ENCODE results near the gene NRBF2. TPM values are rescaled to one million over a fixed set of nuclear protein-coding genes. Genes with fewer than 3 reads are reported as not detected.

NRBF2 gene
- total RNA-seq, 2 experiments from 2014 or later = 25.1 to 26.8 TPM

DNA sequence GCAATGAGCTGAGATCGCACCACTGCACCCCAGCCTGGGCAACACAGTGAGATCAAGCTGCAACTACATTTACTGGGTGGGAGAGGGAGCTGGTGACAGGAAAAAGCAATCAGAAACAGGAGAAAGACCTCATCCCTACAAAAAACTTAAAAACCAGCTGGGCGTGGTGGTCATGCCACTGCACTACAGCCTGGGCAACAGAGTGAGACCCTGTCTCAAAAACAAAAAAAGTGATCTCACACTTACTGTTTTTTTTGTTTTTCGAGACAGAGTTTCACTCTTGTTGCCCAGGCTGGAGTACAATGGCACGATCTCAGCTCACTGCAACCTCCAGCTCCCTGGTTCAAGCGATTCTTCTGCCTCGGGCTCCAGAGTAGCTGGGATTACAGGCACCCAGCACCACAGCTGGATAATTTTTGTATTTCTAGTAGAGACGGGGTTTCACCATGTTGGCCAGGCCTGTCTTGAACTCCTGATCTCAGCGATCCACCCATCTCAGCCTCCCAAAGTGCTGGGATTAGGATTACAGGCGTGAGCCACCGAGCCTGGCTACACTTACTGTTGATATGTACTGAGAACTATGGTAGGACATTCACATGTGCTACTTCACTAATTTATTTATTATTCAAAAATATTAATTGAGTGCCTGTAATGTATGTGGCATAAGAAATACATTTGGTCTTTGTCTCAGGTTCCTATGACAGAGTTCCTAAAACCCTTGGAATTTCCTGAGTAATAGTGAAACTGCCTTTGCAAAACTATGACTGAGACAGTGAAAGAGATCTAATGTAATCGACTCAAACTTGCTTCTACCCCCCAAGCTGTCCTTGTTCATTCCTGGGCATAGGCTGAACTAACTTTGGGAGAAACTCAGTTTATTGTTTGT lies 27.7 kb upstream of the NRBF2 start:
- H3K27ac Mint-ChIP-seq = no peak overlapping the region
- DNase-seq = no peak
- H3K4me3 Mint-ChIP-seq = no peak overlapping the region
- H3K4me1 Mint-ChIP-seq = peaks cover 24% of the 10 kb centered on the region
- peaks cover 2% of the 10 kb centered on the region for H3K9me3 Mint-ChIP-seq
- H3K27me3 Mint-ChIP-seq = peaks cover 5% of the 10 kb centered on the region
- POLR2A ChIA-PET = interaction anchor here (0.7 to 1.8 kb wide), 2 partner anchors 27 to 415 kb away, joined by 4 to 9 read pairs; partner anchors contain the start of gene NRBF2
- H3K36me3 Mint-ChIP-seq (ENCODE audit: low read depth) = no peaks in the 10 kb centered on the region
- CTCF ChIA-PET = interaction anchor here (1.6 kb wide), 1 partner anchor 10 kb away, joined by 4 read pairs; no protein-coding TSS in a partner anchor

DNA sequence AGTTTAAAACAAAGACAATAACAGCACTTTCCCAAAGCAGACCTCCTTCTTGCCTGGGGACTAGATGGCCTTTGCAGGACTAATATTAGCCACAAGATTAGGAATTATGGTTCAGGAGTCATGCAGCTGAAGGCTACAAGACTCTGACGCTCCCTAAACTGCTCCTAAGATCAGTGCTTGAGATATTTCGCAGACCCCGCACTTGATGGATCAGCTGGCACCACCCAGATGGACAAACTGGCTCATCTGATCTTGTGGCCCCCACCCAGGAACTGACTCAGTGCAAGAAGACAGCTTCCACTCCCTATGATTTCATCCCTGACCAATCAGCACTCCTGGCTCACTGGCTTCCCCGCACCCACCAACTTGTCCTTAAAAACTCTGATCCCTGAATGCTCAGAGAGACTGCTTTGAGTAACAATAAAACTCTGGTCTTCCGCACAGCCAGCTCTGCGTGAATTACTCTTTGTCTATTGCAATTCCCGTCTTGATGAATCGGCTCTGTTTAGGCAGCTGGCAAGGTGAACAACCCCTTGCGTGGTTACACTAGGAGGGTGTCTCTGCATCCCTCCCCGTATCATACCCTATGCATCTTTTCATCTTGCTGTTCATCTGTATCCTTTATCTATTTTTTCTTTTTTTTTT lies 26.9 kb upstream of the NRBF2 start:
- Mint-ChIP-seq H3K27ac (no peak overlapping the region), H3K9me3 (no peaks in the 10 kb centered on the region), H3K27me3 (peaks cover 4% of the 10 kb centered on the region), H3K4me1 (peaks cover 22% of the 10 kb centered on the region), H3K36me3 (ENCODE audit: low read depth) (no peaks in the 10 kb centered on the region), H3K4me3 (no peak overlapping the region)
- ChIA-PET CTCF (no interaction called here), POLR2A (no interaction called here)
- DNase-seq = no peak

DNA sequence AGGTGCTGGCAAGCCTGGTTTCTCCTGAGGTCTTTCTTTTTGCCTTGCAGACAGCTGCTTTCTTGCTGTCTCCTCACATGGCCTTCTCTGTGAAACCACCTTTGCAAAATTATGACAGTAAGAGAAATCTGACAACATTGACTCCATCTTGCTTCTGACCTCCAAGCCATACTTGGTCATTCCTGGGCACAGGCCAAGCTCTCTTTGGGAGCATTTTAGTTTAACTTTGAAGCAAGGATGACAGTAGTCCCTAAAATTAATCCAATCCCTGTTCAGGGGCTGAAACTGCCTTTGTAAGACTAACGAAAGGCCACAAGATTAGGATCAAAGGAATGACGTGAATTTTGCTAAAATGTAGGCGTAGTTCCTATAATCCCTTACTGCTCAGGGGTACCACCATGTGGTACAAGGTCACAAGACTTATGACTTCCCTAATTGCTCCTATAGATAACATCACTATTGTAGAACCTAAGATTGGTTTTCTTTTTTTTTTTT lies 25.1 kb upstream of the NRBF2 start:
- DNase-seq = no peak
- Mint-ChIP-seq H3K27me3 (peaks cover 7% of the 10 kb centered on the region), H3K4me1 (peaks cover 17% of the 10 kb centered on the region), H3K4me3 (no peak overlapping the region), H3K9me3 (no peaks in the 10 kb centered on the region), H3K27ac (no peak overlapping the region), H3K36me3 (ENCODE audit: low read depth) (no peaks in the 10 kb centered on the region)
- ChIA-PET CTCF (no interaction called here), POLR2A (no interaction called here)

DNA sequence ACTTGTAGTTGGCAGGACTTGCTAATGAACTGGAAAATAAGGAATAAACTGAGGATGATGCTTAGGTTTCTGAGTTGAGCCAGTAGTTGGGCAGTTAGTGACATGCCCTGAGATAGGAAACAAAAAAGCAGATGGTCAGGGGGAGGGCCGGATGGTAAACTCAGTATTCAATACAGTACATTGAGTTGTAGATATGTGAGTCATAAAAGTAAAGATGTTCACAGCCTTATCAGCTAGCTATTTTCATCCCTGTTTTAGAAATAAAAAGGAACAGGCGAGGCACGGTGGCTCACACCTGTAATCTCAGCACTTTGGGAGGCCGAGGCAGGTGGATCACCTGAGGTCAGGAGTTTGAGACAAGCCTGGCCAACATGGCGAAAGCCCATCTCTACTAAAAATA lies 22.2 kb upstream of the NRBF2 start:
- no peaks in the 10 kb centered on the region for H3K9me3 Mint-ChIP-seq
- CTCF ChIA-PET = no interaction called here
- peaks cover 14% of the 10 kb centered on the region for H3K27me3 Mint-ChIP-seq
- H3K4me1 Mint-ChIP-seq = peaks cover 4% of the 10 kb centered on the region
- H3K4me3 Mint-ChIP-seq = no peak overlapping the region
- no peaks in the 10 kb centered on the region for H3K36me3 Mint-ChIP-seq (ENCODE audit: low read depth)
- no peak for DNase-seq
- no peak overlapping the region for H3K27ac Mint-ChIP-seq
- POLR2A ChIA-PET = no interaction called here

DNA sequence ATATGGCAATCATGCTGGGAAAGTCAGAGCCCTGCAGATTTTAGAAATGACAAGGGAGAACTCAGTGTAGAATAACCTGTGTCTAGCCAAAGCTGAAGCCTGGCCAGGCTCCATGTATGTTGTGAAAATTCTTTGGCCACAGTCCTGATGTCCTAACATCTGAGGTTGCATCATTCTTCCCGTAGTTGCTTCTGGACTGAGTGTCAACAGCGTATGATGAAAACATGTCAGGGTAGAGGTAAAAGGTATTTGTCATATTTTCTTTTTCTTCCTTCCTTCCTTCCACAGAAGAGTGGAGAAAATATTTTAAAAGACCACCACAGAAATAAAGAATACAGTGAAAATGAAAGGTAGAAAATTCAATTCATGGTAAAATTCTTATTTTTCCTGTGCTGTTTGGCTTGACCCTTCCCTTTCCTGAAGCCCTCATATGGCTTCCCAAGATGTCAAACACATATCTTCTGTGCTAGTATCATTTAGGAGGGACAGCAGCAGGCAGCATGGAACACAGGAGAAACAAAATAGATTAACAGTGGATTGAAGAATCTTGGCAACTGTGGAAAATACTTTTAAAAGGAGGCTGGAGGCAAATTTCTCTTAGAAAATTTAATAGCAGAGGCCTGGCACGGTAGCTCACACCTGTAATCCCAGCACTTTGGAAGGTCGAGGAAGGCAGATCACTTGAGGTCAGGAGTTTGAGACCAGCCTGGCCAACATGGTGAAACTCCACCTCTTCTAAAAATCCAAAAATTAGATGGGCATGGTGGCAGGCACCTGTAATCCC lies 18.9 kb upstream of the NRBF2 start:
- Mint-ChIP-seq H3K27me3 (peaks cover 13% of the 10 kb centered on the region), H3K4me1 (no peaks in the 10 kb centered on the region), H3K9me3 (no peaks in the 10 kb centered on the region), H3K27ac (no peak overlapping the region), H3K4me3 (no peak overlapping the region), H3K36me3 (ENCODE audit: low read depth) (no peaks in the 10 kb centered on the region)
- POLR2A ChIA-PET = no interaction called here
- CTCF ChIA-PET = no interaction called here
- no peak for DNase-seq

DNA sequence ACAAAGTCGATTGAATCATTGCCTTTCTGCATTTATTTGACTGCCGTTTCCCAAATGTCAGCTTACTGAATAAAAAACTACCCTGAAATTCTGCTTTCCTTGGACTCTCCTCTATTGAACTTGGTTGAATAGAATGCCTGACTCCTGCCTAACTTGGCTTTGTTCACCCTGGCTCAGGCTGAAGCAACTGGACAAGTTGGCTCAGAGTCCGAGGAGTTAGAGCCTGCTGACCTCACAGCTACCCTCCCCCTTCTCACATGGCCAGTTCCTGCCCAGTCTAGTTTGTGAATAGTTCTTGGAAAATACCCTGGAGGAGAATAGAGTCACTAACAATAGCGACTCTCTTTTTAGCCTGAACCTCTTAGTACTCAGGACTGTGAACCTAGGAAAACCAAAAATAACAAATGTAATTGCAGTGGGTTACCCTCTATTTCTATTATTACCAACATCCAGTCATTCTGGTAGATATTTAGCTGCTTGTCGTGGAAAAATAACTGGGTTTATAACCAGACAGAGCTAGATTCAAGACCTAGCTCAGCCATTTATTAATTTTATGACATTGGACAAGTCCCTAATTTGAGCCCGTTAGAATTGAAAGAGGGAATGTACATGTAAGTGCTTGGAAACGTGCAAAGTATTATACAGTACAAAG lies 17.3 kb upstream of the NRBF2 start:
- POLR2A ChIA-PET = no interaction called here
- CTCF ChIA-PET = interaction anchor here (1.4 kb wide), 1 partner anchor 11 kb away, joined by 4 read pairs; no protein-coding TSS in a partner anchor
- Mint-ChIP-seq H3K4me3 (no peak overlapping the region), H3K36me3 (ENCODE audit: low read depth) (no peaks in the 10 kb centered on the region), H3K9me3 (no peaks in the 10 kb centered on the region), H3K4me1 (no peaks in the 10 kb centered on the region), H3K27me3 (peaks cover 15% of the 10 kb centered on the region), H3K27ac (no peak overlapping the region)
- DNase-seq = no peak

DNA sequence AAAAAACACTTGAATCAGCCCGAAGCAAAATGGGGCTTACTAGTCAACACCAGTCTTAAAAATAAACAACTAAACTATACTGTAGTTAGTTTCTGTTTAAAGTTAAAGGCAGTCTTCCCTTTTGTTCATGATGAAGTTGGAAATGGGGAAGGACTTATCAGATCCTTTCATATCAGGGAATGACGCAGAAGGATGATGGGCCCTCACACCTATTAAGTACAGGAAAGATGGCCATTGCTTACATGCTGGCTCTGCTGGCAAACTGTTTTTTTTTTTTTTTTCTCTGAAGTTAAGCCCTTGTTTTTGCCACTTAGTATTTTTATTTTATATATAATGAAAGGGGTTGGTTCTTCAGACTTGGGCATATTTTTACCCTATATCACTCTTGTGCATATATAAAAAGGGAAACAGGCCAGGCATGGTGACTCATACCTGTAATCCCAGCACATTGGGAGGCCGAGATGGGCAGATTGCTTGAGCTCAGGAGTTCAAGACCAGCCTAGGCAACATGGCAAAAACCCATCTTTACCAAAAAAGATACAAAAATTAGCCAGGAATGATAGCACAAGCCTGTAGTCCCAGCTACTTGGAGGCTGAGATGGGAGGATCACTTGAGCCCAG lies 16.6 kb upstream of the NRBF2 start:
- ChIA-PET CTCF (interaction anchor here (1.4 kb wide), 1 partner anchor 12 kb away, joined by 4 read pairs; no protein-coding TSS in a partner anchor), POLR2A (no interaction called here)
- peaks cover 14% of the 10 kb centered on the region for H3K27me3 Mint-ChIP-seq

DNA sequence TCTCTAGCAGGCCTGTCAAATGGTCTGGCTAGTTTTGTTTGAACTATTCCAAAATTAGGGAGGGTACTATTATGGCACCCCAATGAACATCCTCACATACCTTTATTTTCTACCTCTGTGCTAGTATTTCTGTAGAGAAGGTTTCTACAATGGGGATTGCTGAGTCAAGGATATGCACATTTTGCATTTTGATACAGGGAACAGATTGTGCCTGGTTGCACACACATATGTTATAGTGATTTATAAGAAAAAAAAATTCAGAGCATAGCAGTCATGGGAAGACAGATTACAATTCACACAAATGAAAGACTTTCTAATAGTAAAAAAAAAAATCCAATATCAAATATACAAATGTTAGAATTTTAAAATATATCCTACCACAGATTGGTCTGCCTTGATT lies 14.1 kb upstream of the NRBF2 start:
- ChIA-PET POLR2A (interaction anchor here (0.6 kb wide), 1 partner anchor 14 kb away, joined by 3 read pairs; the partner anchor contains the start of gene NRBF2), CTCF (no interaction called here)
- no peak for DNase-seq
- H3K4me1 Mint-ChIP-seq = no peaks in the 10 kb centered on the region
- peaks cover 10% of the 10 kb centered on the region for H3K27me3 Mint-ChIP-seq
- no peak overlapping the region for H3K27ac Mint-ChIP-seq
- no peaks in the 10 kb centered on the region for H3K9me3 Mint-ChIP-seq
- no peak overlapping the region for H3K4me3 Mint-ChIP-seq
- no peaks in the 10 kb centered on the region for H3K36me3 Mint-ChIP-seq (ENCODE audit: low read depth)

More for the DNA sequence above, 16.6 kb upstream of the NRBF2 start:
- Mint-ChIP-seq H3K4me3 (no peak overlapping the region), H3K27ac (no peak overlapping the region), H3K9me3 (no peaks in the 10 kb centered on the region), H3K36me3 (ENCODE audit: low read depth) (no peaks in the 10 kb centered on the region), H3K4me1 (no peaks in the 10 kb centered on the region)
- DNase-seq = no peak

DNA sequence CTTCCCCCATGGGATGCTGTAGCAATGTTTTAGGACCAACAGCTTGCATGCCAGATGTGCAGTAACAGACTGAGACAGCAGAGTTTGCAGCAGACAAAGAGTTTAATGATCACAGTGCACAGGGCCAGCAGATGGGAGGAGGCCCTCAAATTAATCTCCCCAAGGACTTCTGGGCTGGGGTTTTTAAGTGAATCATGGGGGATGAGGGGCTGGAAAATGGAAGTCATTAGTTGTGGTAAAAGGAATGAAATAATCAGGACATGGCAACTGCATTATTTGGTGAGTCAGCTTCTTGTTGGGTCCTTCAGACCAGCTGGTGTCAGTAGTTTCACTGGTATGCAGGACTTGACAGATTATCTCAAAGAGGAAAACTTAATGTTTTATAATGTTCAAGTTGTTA lies 12.6 kb upstream of the NRBF2 start:
- ChIA-PET CTCF (no interaction called here), POLR2A (interaction anchor here (0.6 kb wide), 1 partner anchor 14 kb away, joined by 3 read pairs; no protein-coding TSS in a partner anchor)
- Mint-ChIP-seq H3K4me1 (no peaks in the 10 kb centered on the region), H3K36me3 (ENCODE audit: low read depth) (no peaks in the 10 kb centered on the region), H3K9me3 (no peaks in the 10 kb centered on the region), H3K27me3 (peaks cover 3% of the 10 kb centered on the region), H3K4me3 (no peak overlapping the region), H3K27ac (no peak overlapping the region)
- DNase-seq = no peak

DNA sequence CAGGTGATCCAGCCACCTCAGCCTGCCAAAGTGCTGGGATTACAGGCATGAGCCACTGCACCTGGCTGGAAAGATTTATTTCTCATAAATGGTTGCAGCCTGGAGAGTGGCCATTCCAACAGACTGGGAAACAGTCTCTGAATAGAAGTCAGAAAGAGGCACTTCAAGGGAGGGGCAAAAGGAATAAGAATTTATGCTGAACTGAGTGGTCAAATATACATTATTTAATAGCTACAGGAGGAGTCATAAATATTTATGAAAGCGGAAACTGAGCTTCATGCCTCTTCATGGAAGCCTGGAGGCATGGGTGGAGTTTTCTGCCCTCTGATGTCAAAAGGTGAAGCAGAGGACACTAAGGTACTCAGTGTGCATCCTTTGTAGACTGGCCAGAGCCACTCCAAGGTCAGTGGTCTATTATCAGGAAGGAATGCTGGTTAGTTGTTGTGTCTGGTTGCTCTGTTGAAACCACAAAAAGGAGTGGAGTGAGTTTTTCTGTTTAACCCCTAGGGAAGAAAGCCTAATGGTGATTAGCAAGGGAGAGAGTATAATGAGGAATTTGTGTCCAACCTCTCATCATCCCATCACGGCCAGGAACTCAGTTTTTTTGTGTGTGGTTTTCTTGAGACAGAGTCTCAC lies 9.3 kb upstream of the NRBF2 start:
- no peaks in the 10 kb centered on the region for H3K9me3 Mint-ChIP-seq
- POLR2A ChIA-PET = no interaction called here
- no peak overlapping the region for H3K4me3 Mint-ChIP-seq
- DNase-seq = no peak
- CTCF ChIA-PET = no interaction called here
- H3K27me3 Mint-ChIP-seq = peaks cover 3% of the 10 kb centered on the region
- H3K36me3 Mint-ChIP-seq (ENCODE audit: low read depth) = no peaks in the 10 kb centered on the region
- no peaks in the 10 kb centered on the region for H3K4me1 Mint-ChIP-seq
- H3K27ac Mint-ChIP-seq = no peak overlapping the region

DNA sequence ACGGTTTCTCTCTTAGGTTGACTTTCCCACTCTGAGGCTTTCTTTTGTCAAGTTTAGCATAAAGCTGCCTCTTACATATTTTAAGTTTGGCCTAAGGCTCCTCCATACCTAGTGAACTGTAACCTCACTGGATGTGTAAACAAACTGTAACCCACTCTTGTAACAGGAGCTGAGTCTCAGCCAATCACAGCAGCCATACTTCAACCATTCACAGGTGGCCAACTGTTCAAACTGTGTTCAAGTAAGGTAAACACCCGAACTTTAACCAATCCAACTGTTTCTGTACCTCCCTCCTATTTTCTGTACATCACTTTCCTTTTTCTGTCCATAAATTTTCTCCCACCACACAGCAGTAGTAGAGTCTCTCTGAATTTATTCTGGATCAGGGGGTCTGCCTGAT lies 7.7 kb upstream of the NRBF2 start:
- Mint-ChIP-seq H3K27me3 (peaks cover 2% of the 10 kb centered on the region), H3K4me1 (no peaks in the 10 kb centered on the region), H3K4me3 (no peak overlapping the region), H3K27ac (no peak overlapping the region), H3K36me3 (ENCODE audit: low read depth) (no peaks in the 10 kb centered on the region), H3K9me3 (no peaks in the 10 kb centered on the region)
- POLR2A ChIA-PET = no interaction called here
- CTCF ChIA-PET = no interaction called here
- no peak for DNase-seq

DNA sequence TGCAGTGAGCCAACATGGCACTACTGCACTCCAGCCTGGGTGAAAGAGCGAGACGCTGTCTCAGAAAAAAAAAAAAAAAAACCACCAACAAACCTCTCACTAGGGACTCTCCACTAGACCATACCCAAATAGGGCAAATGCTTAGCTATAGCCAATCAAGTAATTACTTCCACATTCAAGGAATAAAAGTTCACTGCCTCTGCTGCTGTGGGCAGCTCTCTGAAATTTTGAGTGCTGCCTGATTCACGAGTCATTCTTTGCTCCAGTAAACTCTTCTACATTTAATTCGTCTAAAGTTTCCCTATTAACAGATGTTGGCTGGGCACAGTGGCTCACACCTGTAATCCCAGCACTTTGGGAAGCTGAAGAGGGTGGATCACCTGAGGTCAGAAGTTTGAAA lies 4.7 kb upstream of the NRBF2 start:
- POLR2A ChIA-PET = no interaction called here
- H3K36me3 Mint-ChIP-seq (ENCODE audit: low read depth) = peaks cover 7% of the 10 kb centered on the region
- H3K27ac Mint-ChIP-seq = no peak overlapping the region
- no peaks in the 10 kb centered on the region for H3K27me3 Mint-ChIP-seq
- H3K4me1 Mint-ChIP-seq = peaks cover 6% of the 10 kb centered on the region
- H3K4me3 Mint-ChIP-seq = no peak overlapping the region
- peaks cover 12% of the 10 kb centered on the region for H3K9me3 Mint-ChIP-seq
- no peak for DNase-seq
- CTCF ChIA-PET = no interaction called here
